Smooth muscle cell (in vitro differentiated cells): Measurements from ENCODE around the gene MCCD1. TPM values are rescaled to one million over a fixed set of nuclear protein-coding genes. Genes with fewer than 3 reads are reported as not detected.

Experiments used
- DNase-seq: peaks from one replicate; lab custom pipeline; 2025; ENCODE audit not compliant: unreplicated experiment; lab: John Stamatoyannopoulos, UW
- H2AFZ ChIP-seq: fragments of 200-600 bp; sonication (generic); 2 replicates; pipeline ENCODE4 v1.6.0; 2016; ENCODE audit warnings: antibody characterized with exemption, low read depth, mild to moderate bottlenecking
- H3F3A ChIP-seq: fragments of 200-600 bp; sonication (generic); 2 replicates; pipeline ENCODE4 v1.6.0; 2017; ENCODE audit warnings: antibody characterized with exemption, low read depth
- H3K27ac ChIP-seq: fragments of 200-600 bp; sonication (generic); 2 replicates; pipeline ENCODE4 v1.5.1; 2016; ENCODE audit warnings: low read depth, mild to moderate bottlenecking
- H3K27me3 ChIP-seq: fragments of 200-600 bp; sonication (generic); 2 replicates; pipeline ENCODE4 v1.6.1; 2016; ENCODE audit warnings: low read depth, mild to moderate bottlenecking
- H3K36me3 ChIP-seq: fragments of 200-600 bp; sonication (generic); 2 replicates; pipeline ENCODE4 v1.5.1; 2016; ENCODE audit warnings: low read depth
- H3K4me1 ChIP-seq: fragments of 200-600 bp; sonication (generic); 2 replicates; pipeline ENCODE4 v1.5.1; 2016; ENCODE audit warnings: low read depth
- H3K4me2 ChIP-seq: fragments of 200-600 bp; sonication (generic); 2 replicates; pipeline ENCODE4 v1.6.0; 2016; ENCODE audit warnings: mild to moderate bottlenecking
- H3K4me3 ChIP-seq: fragments of 200-600 bp; sonication (generic); 2 replicates; pipeline ENCODE4 v1.5.1; 2016; ENCODE audit warnings: mild to moderate bottlenecking
- H3K79me2 ChIP-seq: fragments of 200-600 bp; sonication (generic); 2 replicates; pipeline ENCODE4 v1.6.0; 2016; ENCODE audit warnings: low read depth, mild to moderate bottlenecking
- H3K9ac ChIP-seq: fragments of 200-600 bp; sonication (generic); 2 replicates; pipeline ENCODE4 v1.6.0; 2016; ENCODE audit warnings: low read depth
- H3K9me3 ChIP-seq: fragments of 200-600 bp; sonication (generic); replicated peaks from 2 replicates; pipeline ENCODE4 v1.5.1; 2016; ENCODE audit warnings: low read depth
- H4K20me1 ChIP-seq: fragments of 200-600 bp; sonication (generic); 2 replicates; pipeline ENCODE4 v1.6.0; 2016; ENCODE audit warnings: low read depth
- WGBS: methylation state at CpG from one replicate; pipeline ENCODE4 v1.1.7; 2016; ENCODE audit warnings: low lambda C conversion rate; 5-methylcytosine and 5-hydroxymethylcytosine counted together
- polyA plus RNA-seq: library from polyadenylated mRNA; unstranded; fragments of >200 nt; fragmentation: Nextera tagmentation; extraction: Ambion mirVana; gene quantifications from 2 replicates; pipeline ENCODE4 v1.2.1, GENCODE V29; 2016
- total RNA-seq: library from RNA; depleted of rRNA; stranded (reverse); fragments of >200 nt; gene quantifications from 2 replicates; pipeline ENCODE4 v1.2.3, GENCODE V29; 2014
- TF ChIP-seq, protein P1 (sequence below): fragments of 200-600 bp; sonication (generic); IDR thresholded peaks from 2 replicates; pipeline ENCODE4 v1.5.1; 2017; ENCODE audit warnings: borderline replicate concordance, mild to moderate bottlenecking, antibody characterized with exemption; ENCODE audit not compliant: insufficient read depth, poor library complexity, severe bottlenecking

Gene MCCD1
- total and polyA plus RNA-seq, 2 experiments from 2014 or later = not detected

DNA sequence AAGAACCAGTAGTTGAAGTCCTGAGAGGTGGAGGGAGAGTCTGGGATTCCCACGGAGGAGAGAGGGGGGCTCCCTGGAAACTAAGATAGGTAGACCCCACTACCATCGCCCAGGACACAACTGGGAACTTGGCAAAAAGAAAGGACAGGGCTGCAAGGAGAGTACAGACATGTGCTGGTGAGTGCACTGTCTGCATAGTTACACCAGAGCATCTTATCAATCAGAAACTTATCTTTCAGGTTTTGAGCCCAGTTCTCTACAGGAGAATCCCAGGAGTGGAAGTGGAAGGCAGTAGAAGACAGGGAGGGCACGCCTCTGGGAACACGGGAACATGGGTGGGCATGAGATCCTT is 30.8 kb downstream of the MCCD1 start:
- Histone ChIP-seq H2AFZ (no peak overlapping the region), H3K27me3 (no peaks in the 10 kb centered on the region), H3K4me1 (peaks cover 6% of the 10 kb centered on the region), H3K9ac (peak overlapping the region; percentile 5), H3K4me2 (peak overlapping the region; percentile 50), H3F3A (peaks cover 21% of the 10 kb centered on the region), H3K79me2 (peaks cover 4% of the 10 kb centered on the region), H3K36me3 (no peaks in the 10 kb centered on the region), H3K27ac (peak overlapping the region; percentile 89), H3K4me3 (no peak overlapping the region), H3K9me3 (no peaks in the 10 kb centered on the region), H4K20me1 (no peaks in the 10 kb centered on the region)
- TF ChIP-seq, protein P1, sequence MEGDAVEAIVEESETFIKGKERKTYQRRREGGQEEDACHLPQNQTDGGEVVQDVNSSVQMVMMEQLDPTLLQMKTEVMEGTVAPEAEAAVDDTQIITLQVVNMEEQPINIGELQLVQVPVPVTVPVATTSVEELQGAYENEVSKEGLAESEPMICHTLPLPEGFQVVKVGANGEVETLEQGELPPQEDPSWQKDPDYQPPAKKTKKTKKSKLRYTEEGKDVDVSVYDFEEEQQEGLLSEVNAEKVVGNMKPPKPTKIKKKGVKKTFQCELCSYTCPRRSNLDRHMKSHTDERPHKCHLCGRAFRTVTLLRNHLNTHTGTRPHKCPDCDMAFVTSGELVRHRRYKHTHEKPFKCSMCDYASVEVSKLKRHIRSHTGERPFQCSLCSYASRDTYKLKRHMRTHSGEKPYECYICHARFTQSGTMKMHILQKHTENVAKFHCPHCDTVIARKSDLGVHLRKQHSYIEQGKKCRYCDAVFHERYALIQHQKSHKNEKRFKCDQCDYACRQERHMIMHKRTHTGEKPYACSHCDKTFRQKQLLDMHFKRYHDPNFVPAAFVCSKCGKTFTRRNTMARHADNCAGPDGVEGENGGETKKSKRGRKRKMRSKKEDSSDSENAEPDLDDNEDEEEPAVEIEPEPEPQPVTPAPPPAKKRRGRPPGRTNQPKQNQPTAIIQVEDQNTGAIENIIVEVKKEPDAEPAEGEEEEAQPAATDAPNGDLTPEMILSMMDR = no peak
- 89% methylated on average over 4 of the region's 4 CpGs for WGBS
- DNase-seq = no peak

DNA sequence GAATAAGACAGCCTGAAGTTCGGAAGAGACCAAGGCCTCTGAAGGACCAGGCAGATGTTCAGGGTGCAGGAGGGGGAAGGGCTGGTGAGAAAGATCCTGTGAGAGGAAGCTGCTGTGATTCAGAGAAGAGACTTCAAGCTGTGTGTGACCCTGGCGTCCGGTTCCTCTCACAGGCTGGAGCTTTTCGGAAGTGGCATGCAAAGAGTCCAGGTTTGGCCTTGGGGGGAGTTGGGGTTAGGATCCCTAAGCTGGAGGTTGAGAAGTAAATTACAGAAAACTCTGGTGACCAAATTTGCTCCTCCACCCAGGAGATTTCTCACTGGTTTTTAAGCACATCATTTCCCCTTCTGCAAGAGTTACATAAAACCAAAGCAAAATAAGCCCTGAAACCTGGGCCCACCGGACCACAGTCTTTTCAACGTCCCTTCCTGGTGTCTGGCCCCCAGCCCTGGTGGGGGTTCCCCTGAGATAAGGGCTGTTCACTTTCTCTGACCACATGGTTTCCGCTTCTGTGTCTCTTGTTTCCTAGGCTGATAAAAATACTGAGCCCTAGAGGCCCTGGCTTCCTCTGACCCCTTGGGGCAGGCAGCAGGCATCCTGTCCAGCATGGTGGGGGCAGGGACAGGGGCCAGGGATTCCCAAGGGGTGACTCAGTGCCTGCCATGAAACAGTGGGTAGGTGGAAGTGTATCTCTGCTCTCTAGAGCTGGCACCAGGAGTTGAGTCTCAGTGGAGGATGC is 31.4 kb downstream of the MCCD1 start:
- H3K4me2 ChIP-seq = peak overlapping the region; percentile 50
- peak overlapping the region; percentile 89 for H3K27ac ChIP-seq
- no peak overlapping the region for H3K4me3 ChIP-seq
- H4K20me1 ChIP-seq = no peaks in the 10 kb centered on the region
- H3K4me1 ChIP-seq = peaks cover 6% of the 10 kb centered on the region
- no peaks in the 10 kb centered on the region for H3K79me2 ChIP-seq
- no peaks in the 10 kb centered on the region for H3K36me3 ChIP-seq
- DNase-seq = no peak
- 40% methylated on average over 7 of the region's 7 CpGs for WGBS
- H3F3A ChIP-seq = peaks cover 26% of the 10 kb centered on the region
- H2AFZ ChIP-seq = no peak overlapping the region
- H3K9me3 ChIP-seq = no peaks in the 10 kb centered on the region
- H3K27me3 ChIP-seq = no peaks in the 10 kb centered on the region
- H3K9ac ChIP-seq = peak overlapping the region; percentile 5
- TF ChIP-seq, protein P1 = no peak

DNA sequence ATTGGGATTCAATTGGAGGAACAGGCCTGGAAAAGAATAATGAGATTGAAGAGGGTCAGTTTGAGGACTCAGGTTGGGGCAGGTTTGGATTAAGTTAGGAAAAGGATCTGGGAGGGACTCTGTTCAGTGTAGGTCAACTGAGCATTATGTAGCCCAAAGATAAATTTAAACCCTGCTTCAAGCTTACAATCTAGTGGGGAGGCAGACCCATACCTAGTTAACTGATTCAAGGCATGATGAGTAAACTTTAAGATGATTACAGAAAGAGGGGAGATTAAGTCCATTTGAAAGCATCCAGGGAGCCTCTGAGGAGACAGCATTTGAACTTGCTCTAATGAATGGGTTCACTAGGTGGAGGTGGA is 31.9 kb downstream of the MCCD1 start:
- Histone ChIP-seq H3K36me3 (no peaks in the 10 kb centered on the region), H2AFZ (no peak overlapping the region), H4K20me1 (no peaks in the 10 kb centered on the region), H3K9ac (no peak overlapping the region), H3K9me3 (no peaks in the 10 kb centered on the region), H3K27me3 (no peaks in the 10 kb centered on the region), H3K4me1 (peaks cover 6% of the 10 kb centered on the region), H3K27ac (peak overlapping the region; percentile 89), H3K79me2 (no peaks in the 10 kb centered on the region), H3K4me2 (peak overlapping the region; percentile 50), H3K4me3 (no peak overlapping the region), H3F3A (peaks cover 26% of the 10 kb centered on the region)
- no peak for DNase-seq
- TF ChIP-seq, protein P1 = no peak
